Erythroblast (primary cell): ENCODE measurements around the gene SLC47A2.

Source experiments
- DNase-seq, 2 experiments: peaks; one replicate each; lab custom pipeline; 2025; lab: John Stamatoyannopoulos, UW
- GATA1 ChIP-seq: IDR thresholded peaks from 2 replicates; pipeline ENCODE4 v1.6.1; 2011; ENCODE audit warnings: low read depth, mild to moderate bottlenecking, control low read depth, low read length, moderate library complexity
- POLR2A ChIP-seq: IDR thresholded peaks from 2 replicates; pipeline ENCODE4 v1.6.1; 2011; ENCODE audit warnings: mild to moderate bottlenecking, low read length

The SLC47A2 gene

DNA sequence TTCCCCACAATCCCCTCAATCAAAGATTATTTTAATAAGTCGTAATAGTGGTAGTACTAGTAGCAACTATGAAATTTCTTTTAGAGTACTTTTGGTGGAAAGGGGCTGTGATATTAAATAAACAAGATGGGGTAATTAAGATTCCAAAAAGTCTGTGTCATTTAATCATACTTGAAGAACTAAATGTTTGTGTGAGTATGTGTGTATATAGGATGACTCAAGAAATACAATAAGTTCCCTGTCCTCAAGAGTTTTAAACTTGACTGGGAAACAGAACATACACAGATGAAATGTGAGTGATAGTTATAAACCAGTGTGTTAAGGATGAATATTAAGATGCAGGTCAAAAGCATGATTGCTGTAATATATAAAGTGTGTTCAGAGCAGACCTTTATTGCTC lies 65.6 kb downstream of the SLC47A2 start:
- no peak for DNase-seq
- TF ChIP-seq POLR2A (no peak), GATA1 (no peak)

- DNase-seq: no peak
- TF ChIP-seq GATA1 (no peak), POLR2A (no peak)
Observed at GRCh38 chr17:19649274-19649541, 67.2 kb downstream of the SLC47A2 start.

DNA sequence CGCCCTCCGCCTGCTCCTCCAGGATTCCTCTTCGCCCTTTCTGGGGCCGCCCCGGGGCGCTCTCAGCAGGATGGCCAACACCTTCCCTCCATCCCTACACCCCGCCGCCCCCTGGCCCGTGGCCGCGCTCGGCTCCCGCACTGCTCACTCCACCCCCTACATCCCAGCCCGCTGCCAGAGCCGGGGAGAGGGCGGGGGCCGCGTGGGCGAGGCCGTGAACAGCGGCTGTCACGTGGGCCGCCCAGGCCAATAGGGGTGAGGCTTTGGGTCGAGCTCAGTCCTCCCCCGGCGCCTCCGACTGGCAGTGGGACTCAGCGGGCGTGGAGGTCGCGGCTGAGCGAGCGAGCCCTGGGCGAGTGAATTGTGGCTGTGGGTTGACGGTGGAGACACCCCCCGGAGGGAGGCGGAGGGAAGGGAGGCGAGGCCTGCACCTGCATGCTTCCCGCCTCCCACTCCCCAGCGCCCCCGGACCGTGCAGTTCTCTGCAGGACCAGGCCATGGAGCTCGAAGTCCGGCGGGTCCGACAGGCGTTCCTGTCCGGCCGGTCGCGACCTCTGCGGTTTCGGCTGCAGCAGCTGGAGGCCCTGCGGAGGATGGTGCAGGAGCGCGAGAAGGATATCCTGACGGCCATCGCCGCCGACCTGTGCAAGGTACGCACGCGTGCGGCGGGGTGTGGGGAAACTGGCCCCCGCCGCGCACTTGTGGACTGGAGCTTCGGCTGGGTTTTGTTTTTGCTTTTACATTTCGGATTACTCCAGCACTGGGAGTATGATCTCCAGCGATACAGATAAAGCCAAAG lies 67.7 kb downstream of the SLC47A2 start, which contains the start of gene ALDH3A2:
ALDH3A2 (plus strand) TSS at position 277 of the 799 bp plus-strand sequence; CDS start at position 498, 221 bp downstream.
- no peak for TF ChIP-seq GATA1
- TF ChIP-seq POLR2A: peak; percentile 73
- DNase-seq: peak; percentile 92 to 96

DNA sequence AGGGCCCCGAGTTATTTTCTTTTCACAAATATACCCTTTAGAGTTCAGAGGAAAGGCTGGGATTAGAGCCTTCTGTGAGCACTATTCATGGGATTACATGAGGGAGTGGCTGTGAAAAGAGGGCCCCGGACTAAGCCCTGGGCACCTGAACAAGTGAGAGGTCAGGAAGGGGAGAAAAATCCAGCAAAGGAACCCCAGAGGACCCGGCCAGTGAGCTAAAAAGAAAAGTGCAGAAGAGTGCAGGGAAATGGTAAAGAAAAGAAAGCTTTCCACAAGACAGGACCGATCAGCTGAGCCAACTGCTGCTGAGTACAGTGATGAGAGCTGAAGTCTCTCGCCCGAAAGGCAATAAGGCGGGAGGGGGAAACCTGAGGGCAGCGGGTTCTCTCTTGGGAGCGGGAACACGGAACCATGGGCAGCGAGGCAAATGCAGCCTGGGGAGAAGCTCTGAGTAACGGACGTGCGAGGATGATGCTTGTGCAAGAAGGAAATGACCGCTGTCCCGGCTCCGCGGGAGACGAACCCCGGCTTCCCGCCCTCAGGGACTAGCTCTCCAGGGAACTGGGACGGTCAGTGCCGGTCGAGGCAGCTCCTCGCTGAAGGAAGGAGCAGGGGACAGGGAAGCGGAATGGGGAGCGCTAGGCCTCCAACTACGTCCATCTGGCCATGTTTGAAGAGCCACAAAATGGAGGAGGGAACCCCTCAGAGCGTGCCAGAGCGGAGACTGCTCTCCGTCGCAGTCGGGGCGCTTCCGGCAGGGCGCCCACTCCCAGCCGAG lies 68.5 kb downstream of the SLC47A2 start:
- TF ChIP-seq GATA1 (no peak), POLR2A (no peak)
- peak; percentile 60 to 71 for DNase-seq

GRCh38 chr17:19646788-19647696 lies 69.3 kb downstream of the SLC47A2 start:
- peak; percentile 25 to 47 for DNase-seq
- TF ChIP-seq POLR2A (no peak), GATA1 (no peak)

DNA sequence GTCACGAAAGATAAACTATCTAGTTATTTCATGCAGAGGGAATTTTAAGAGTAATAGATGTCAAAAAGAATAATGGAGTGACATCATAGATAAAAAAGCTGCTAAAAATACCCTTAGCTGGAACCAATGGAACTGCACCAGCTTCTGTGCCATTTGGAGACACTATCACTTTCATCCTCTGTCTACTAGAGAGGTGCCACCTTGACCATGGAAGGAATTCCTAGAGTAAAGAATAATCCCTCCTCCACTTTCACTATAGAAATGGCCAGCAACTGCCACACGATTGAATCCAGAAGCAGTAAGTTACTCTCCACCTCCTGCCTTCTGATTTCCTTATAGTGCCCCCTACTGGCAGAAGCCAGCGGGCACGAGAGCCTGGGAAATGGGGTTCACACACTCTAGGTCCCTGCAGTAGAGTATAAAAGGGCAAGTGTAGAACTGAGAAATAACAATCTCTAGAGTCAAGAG lies 70.6 kb downstream of the SLC47A2 start:
- DNase-seq: peak; percentile 59 to 62

DNA sequence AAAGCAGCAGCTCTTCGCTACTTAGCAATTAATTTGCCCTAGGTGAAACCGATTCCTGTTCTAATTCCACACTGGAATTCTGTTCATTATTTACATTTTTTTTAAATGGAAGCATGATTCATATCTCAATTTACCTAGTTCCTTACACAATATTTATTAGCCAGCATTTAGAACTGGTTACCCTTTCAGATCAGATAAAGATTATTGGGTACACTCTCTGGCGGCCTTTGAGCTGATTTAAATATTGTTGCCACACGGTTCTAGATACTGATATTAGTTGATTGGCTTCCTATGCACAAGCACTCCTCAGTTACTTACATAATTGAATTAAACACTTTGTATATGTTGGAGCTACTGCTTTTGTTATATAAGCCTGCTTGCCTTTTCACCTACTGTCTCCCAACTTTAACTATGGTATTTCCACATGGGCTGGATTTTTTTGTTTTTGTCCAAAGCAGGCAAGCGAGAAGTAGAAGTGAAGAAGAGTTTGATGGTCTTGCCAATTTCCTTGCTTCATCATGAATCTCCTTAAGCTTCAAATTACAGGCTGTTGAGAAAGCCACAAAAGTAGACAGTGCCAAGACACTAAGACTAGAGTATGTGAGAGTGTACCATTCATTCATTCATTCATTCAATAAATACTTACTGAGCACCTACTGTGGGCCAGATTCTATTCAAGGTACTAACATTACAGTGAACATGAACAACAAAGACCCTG lies 71.7 kb downstream of the SLC47A2 start:
- DNase-seq: no peak
- TF ChIP-seq GATA1: no peak
- no peak for TF ChIP-seq POLR2A

More for the DNA sequence above, 70.6 kb downstream of the SLC47A2 start:
- TF ChIP-seq POLR2A (no peak), GATA1 (no peak)

GRCh38 chr17:19642373-19642893 lies 74.0 kb downstream of the SLC47A2 start:
- TF ChIP-seq GATA1: no peak
- no peak for TF ChIP-seq POLR2A
- no peak for DNase-seq

- DNase-seq: no peak
- TF ChIP-seq GATA1 (no peak), POLR2A (no peak)
Observed at GRCh38 chr17:19641687-19642372, 74.6 kb downstream of the SLC47A2 start.

GRCh38 chr17:19631905-19632304 lies 84.5 kb downstream of the SLC47A2 start:
- no peak for TF ChIP-seq POLR2A
- no peak for TF ChIP-seq GATA1
- DNase-seq: no peak

DNA sequence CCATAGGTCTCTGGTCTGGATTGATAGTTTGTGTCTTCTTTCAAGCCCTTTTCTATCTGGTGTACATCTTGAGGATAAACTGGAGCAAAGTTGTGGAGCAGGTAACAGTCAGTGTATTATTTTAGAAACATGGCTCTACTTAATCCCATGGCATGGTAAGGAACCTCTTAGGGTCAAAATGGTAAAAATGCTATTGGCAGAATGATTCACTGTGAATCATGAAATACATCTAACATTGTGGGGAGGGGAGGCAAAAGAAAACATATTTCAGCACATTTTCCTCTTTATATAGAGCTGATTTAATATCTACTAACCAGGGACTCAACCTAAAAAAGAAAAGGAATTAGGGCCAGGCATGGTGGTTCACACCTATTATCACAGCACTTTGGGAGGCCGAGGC lies 85.7 kb downstream of the SLC47A2 start:
- TF ChIP-seq POLR2A: no peak
- TF ChIP-seq GATA1: no peak
- no peak for DNase-seq

GRCh38 chr17:19630035-19630434 lies 86.3 kb downstream of the SLC47A2 start:
- no peak for DNase-seq
- TF ChIP-seq POLR2A (no peak), GATA1 (no peak)

- no peak for DNase-seq
- TF ChIP-seq GATA1: no peak
- no peak for TF ChIP-seq POLR2A
Observed at GRCh38 chr17:19629449-19629848, 86.9 kb downstream of the SLC47A2 start.
